Sigmoid colon (tissue), 4 donors: Measurements from ENCODE around the gene COL15A1.

ENCODE experiments used
- CTCF ChIP-seq, 4 experiments: fragments of 450-650 bp in 3 of 4; fragments of 200-600 bp in 1 of 4; IDR thresholded peaks; one replicate each; pipeline ENCODE4 v1.5.1; 2016 to 2019; ENCODE audit warnings: antibody characterized with exemption in 4 of 4, mild to moderate bottlenecking in 3 of 4, moderate library complexity in 2 of 4
- EP300 ChIP-seq, 4 donors: sonication (generic); formaldehyde crosslinking; IDR thresholded peaks; one replicate each; pipeline ENCODE4 v1.6.1; 2017; ENCODE audit warnings: antibody characterized with exemption in 4 of 4
- POLR2A ChIP-seq, 2 donors: fragments of 450-650 bp; IDR thresholded peaks; one replicate each; pipeline ENCODE4 v1.6.1; 2016; ENCODE audit warnings: antibody characterized with exemption in 2 of 2, mild to moderate bottlenecking in 2 of 2, moderate library complexity in 2 of 2
- POLR2AphosphoS5 ChIP-seq, 4 donors: sonication (generic); formaldehyde crosslinking; IDR thresholded peaks; one replicate each; pipeline ENCODE4 v1.6.1; 2017; ENCODE audit warnings: antibody characterized with exemption in 4 of 4

GRCh38 chr9:98923451-98924123 is 20.1 kb upstream of the COL15A1 start:
- TF ChIP-seq POLR2A (IDR thresholded peaks at IDR 0.05), result no peak
- TF ChIP-seq POLR2AphosphoS5 (IDR thresholded peaks at IDR 0.05), result no peak
- TF ChIP-seq CTCF (IDR thresholded peaks at IDR 0.05), result no peak
- TF ChIP-seq EP300 (IDR thresholded peaks at IDR 0.05), result no peak
